HL-60/S4 treated with phorbol 12-myristate 13-acetate at 8.2 ng/mL for 4 days and 3 days (cell line): ENCODE data around the gene CTNNBL1.

Source experiments
- in situ Hi-C: fragments of 300-500 bp; cut with MboI; formaldehyde crosslinking; loops from 2 replicates; pipeline ENCODE4 v1.15.0; 2022; ENCODE audit warnings: low sequenced_read_pairs

CTNNBL1 gene

GRCh38 chr20:37808233-37809070 is 114.6 kb downstream of the CTNNBL1 start:
- in situ Hi-C loops = no loop called here

GRCh38 chr20:37810027-37810426 is 116.2 kb downstream of the CTNNBL1 start:
- in situ Hi-C loops = no loop called here

GRCh38 chr20:37816003-37816402 is 122.2 kb downstream of the CTNNBL1 start:
- in situ Hi-C loops = no loop called here

GRCh38 chr20:37816726-37817125 is 122.9 kb downstream of the CTNNBL1 start:
- in situ Hi-C loops = no loop called here

GRCh38 chr20:37821696-37822095 is 127.9 kb downstream of the CTNNBL1 start:
- in situ Hi-C loops = no loop called here

- in situ Hi-C loops = no loop called here
Observed at GRCh38 chr20:37822141-37822601, 128.3 kb downstream of the CTNNBL1 start.

GRCh38 chr20:37823296-37823980 is 129.6 kb downstream of the CTNNBL1 start:
- in situ Hi-C loops = no loop called here

GRCh38 chr20:37827605-37828004 is 133.8 kb downstream of the CTNNBL1 start:
- in situ Hi-C loops = no loop called here

- in situ Hi-C loops = no loop called here
Observed at GRCh38 chr20:37828684-37829083, 134.9 kb downstream of the CTNNBL1 start.

GRCh38 chr20:37829128-37829527 is 135.3 kb downstream of the CTNNBL1 start:
- in situ Hi-C loops = no loop called here

- in situ Hi-C loops = no loop called here
Observed at GRCh38 chr20:37833221-37833896, 139.5 kb downstream of the CTNNBL1 start.

- in situ Hi-C loops = no loop called here
Observed at GRCh38 chr20:37836926-37837325, 143.1 kb downstream of the CTNNBL1 start.

GRCh38 chr20:37837924-37838323 is 144.1 kb downstream of the CTNNBL1 start:
- in situ Hi-C loops = no loop called here

- in situ Hi-C loops = no loop called here
Observed at GRCh38 chr20:37838769-37839431, 145.1 kb downstream of the CTNNBL1 start.

GRCh38 chr20:37839432-37839827 is 145.6 kb downstream of the CTNNBL1 start:
- in situ Hi-C loops = no loop called here

GRCh38 chr20:37839955-37840354 is 146.1 kb downstream of the CTNNBL1 start:
- in situ Hi-C loops = no loop called here

GRCh38 chr20:37841389-37841788 is 147.6 kb downstream of the CTNNBL1 start:
- in situ Hi-C loops = no loop called here

GRCh38 chr20:37841971-37842370 is 148.1 kb downstream of the CTNNBL1 start:
- in situ Hi-C loops = no loop called here

GRCh38 chr20:37845241-37845681 is 151.4 kb downstream of the CTNNBL1 start:
- in situ Hi-C loops = no loop called here

GRCh38 chr20:37845878-37846277 is 152.0 kb downstream of the CTNNBL1 start:
- in situ Hi-C loops = no loop called here

GRCh38 chr20:37846573-37846972 is 152.7 kb downstream of the CTNNBL1 start:
- in situ Hi-C loops = no loop called here
